Loucy (cell line): ENCODE results near the gene KIF2A.

ENCODE experiments used
- H2AFZ ChIP-seq: fragments of 200-600 bp; sonication (generic); 2 replicates; pipeline ENCODE4 v1.6.0; 2016; ENCODE audit warnings: antibody characterized with exemption, mild to moderate bottlenecking, low read length, moderate library complexity
- H3F3A ChIP-seq: fragments of 200-600 bp; 2 replicates; pipeline ENCODE4 v1.6.0; 2016; ENCODE audit warnings: antibody characterized with exemption, low read depth, mild to moderate bottlenecking
- H3K27me3 ChIP-seq: fragments of 200-600 bp; sonication (generic); 2 replicates; pipeline ENCODE4 v1.6.1; 2014; ENCODE audit warnings: low read length, mild to moderate bottlenecking; ENCODE audit not compliant: insufficient read depth, poor library complexity, severe bottlenecking
- H3K36me3 ChIP-seq: fragments of 200-600 bp; sonication (generic); 2 replicates; pipeline ENCODE4 v1.6.1; 2016; ENCODE audit warnings: low read length; ENCODE audit not compliant: insufficient read depth
- H3K4me1 ChIP-seq: fragments of 200-600 bp; sonication (generic); 2 replicates; pipeline ENCODE4 v1.5.1; 2014; ENCODE audit warnings: low read length, mild to moderate bottlenecking; ENCODE audit not compliant: insufficient read depth, poor library complexity, severe bottlenecking
- H3K4me2 ChIP-seq: fragments of 200-600 bp; sonication (generic); 2 replicates; pipeline ENCODE4 v1.6.0; 2014; ENCODE audit warnings: antibody characterized with exemption, low read length, low read depth, mild to moderate bottlenecking; ENCODE audit not compliant: poor library complexity, severe bottlenecking
- H3K4me3 ChIP-seq: fragments of 200-600 bp; sonication (generic); 2 replicates; pipeline ENCODE4 v1.5.1; 2014; ENCODE audit warnings: low read length, mild to moderate bottlenecking, mixed read lengths; ENCODE audit not compliant: poor library complexity, severe bottlenecking
- H3K79me2 ChIP-seq: fragments of 200-600 bp; sonication (generic); 2 replicates; pipeline ENCODE4 v1.6.1; 2014; ENCODE audit warnings: low read length; ENCODE audit not compliant: insufficient read depth
- H3K9ac ChIP-seq: fragments of 200-600 bp; sonication (generic); 2 replicates; pipeline ENCODE4 v1.6.0; 2014; ENCODE audit warnings: mild to moderate bottlenecking, low read depth, low read length, moderate library complexity; ENCODE audit not compliant: poor library complexity, severe bottlenecking
- H3K9me2 ChIP-seq: fragments of 200-600 bp; sonication (generic); replicated peaks from 2 replicates; pipeline ENCODE4 v1.6.1; 2016; ENCODE audit warnings: low read depth, low read length, mixed read lengths
- H3K9me3 ChIP-seq: fragments of 200-600 bp; sonication (generic); 2 replicates; pipeline ENCODE4 v1.6.1; 2014; ENCODE audit warnings: mild to moderate bottlenecking, antibody characterized with exemption, low read length, low read depth; ENCODE audit not compliant: insufficient read depth
- H4K20me1 ChIP-seq: fragments of 200-600 bp; sonication (generic); 2 replicates; pipeline ENCODE4 v1.6.0; 2014; ENCODE audit warnings: antibody characterized with exemption, low read length, mild to moderate bottlenecking; ENCODE audit not compliant: insufficient read depth, poor library complexity, severe bottlenecking
- EZH2phosphoT487 ChIP-seq: fragments of 200-600 bp; IDR thresholded peaks from 2 replicates; pipeline ENCODE4 v1.6.1; 2018; ENCODE audit warnings: antibody characterized with exemption, mild to moderate bottlenecking, moderate library complexity, borderline replicate concordance
- TF ChIP-seq, protein P1 (sequence below): fragments of 200-600 bp; sonication (generic); conservative IDR thresholded peaks from 2 replicates; pipeline ENCODE4 v1.5.1; 2014; ENCODE audit warnings: mild to moderate bottlenecking, antibody characterized with exemption, low read length

The KIF2A gene

DNA sequence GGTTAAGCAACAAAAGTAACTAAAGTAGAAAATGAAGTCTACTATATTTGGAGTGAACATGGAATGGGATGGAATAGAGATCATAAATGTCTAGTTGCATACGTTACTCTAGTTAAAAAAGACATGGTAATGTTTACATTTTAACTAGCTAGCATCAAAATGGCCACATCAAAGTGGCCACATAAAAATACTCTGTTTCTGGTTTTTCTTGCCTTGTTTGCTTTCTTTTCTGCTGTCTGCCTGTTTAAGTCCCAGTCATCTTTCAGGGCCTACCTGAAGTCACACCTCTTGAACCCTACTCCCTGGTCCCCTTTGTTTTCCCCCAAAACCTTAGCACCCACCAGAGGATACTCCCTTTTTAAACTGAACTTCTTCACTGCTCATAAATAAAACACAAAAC, 6.4 kb upstream of the KIF2A start:
- TF ChIP-seq, protein P1, sequence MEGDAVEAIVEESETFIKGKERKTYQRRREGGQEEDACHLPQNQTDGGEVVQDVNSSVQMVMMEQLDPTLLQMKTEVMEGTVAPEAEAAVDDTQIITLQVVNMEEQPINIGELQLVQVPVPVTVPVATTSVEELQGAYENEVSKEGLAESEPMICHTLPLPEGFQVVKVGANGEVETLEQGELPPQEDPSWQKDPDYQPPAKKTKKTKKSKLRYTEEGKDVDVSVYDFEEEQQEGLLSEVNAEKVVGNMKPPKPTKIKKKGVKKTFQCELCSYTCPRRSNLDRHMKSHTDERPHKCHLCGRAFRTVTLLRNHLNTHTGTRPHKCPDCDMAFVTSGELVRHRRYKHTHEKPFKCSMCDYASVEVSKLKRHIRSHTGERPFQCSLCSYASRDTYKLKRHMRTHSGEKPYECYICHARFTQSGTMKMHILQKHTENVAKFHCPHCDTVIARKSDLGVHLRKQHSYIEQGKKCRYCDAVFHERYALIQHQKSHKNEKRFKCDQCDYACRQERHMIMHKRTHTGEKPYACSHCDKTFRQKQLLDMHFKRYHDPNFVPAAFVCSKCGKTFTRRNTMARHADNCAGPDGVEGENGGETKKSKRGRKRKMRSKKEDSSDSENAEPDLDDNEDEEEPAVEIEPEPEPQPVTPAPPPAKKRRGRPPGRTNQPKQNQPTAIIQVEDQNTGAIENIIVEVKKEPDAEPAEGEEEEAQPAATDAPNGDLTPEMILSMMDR: no peak
- H3K9me3 ChIP-seq: no peaks in the 10 kb centered on the region
- H3K4me1 ChIP-seq: peaks cover 35% of the 10 kb centered on the region
- peak overlapping the region; percentile 66; the same call in 1 of the 2 replicates for H2AFZ ChIP-seq
- no peak overlapping the region for H3K9ac ChIP-seq
- no peaks in the 10 kb centered on the region for H3K36me3 ChIP-seq
- no peaks in the 10 kb centered on the region for H3K27me3 ChIP-seq
- no peaks in the 10 kb centered on the region for H4K20me1 ChIP-seq
- H3K9me2 ChIP-seq: no peaks in the 10 kb centered on the region
- no peak overlapping the region for H3K4me3 ChIP-seq
- H3F3A ChIP-seq: no peaks in the 10 kb centered on the region
- peak overlapping the region; percentile 19 for H3K4me2 ChIP-seq
- no peaks in the 10 kb centered on the region for H3K79me2 ChIP-seq

DNA sequence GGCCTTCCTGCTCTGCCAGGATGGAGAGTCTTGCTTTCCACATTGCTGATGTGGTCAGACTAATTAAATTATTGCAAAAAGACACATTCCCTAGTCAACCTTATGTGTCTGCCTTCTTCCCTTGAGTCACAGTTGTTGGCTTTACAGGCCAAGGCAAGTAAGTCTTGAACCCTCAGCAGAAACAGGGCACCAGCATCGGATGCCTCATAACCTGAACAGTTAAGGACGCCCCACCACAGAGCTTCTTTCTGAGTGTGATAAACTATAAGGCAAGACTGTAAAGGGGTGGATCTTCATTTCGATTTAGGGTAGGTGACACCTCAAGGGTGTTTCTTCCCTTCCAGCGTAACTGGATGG, 670 bp upstream of the KIF2A start:
- H3K4me1 ChIP-seq: peaks cover 29% of the 10 kb centered on the region
- peaks cover 39% of the 10 kb centered on the region for H4K20me1 ChIP-seq
- H3K9me2 ChIP-seq: no peaks in the 10 kb centered on the region
- H3K4me2 ChIP-seq: peak overlapping the region; percentile 81
- peak overlapping the region; percentile 94 for H3K9ac ChIP-seq
- no peaks in the 10 kb centered on the region for H3K9me3 ChIP-seq
- peaks cover 42% of the 10 kb centered on the region for H3K79me2 ChIP-seq
- no peaks in the 10 kb centered on the region for H3K36me3 ChIP-seq
- peak overlapping the region; percentile 85 for H3K4me3 ChIP-seq
- H3F3A ChIP-seq: no peaks in the 10 kb centered on the region
- no peaks in the 10 kb centered on the region for H3K27me3 ChIP-seq
- H2AFZ ChIP-seq: peak overlapping the region; percentile 86
- TF ChIP-seq, protein P1: no peak
- TF ChIP-seq EZH2phosphoT487: no peak

DNA sequence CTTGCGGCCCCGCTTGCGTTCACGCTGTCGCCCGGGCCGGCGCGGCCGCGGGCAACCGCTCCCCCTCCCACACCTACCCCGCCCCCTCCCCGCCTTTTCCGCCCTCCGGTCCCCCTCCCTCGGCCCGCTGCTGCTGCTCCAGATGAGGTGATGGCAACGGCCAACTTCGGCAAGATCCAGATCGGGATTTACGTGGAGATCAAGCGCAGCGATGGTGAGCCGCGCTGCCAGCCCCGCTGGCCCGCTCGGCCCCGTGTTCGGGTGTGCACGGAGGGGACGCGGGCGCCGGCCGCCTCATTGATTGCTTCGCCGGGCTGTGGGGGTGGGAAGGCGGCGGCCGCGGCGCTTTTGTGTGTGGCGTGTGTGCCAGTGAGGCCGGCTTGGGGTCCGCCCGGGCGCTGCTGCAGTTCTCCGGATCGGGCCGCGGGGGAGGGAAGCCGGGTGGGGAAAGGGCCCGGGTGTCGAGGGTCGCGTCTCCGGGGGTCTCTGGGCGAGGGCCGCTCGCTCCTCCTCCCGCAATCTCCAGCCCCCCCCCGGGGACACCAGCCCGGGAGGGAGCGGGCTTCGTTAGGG, 403 bp downstream of the KIF2A start:
- H3K9me3 ChIP-seq: no peaks in the 10 kb centered on the region
- peak overlapping the region; percentile 81 for H2AFZ ChIP-seq
- H3K4me3 ChIP-seq: peak overlapping the region; percentile 85
- H3K9me2 ChIP-seq: no peaks in the 10 kb centered on the region
- no peaks in the 10 kb centered on the region for H3K36me3 ChIP-seq
- H4K20me1 ChIP-seq: peaks cover 49% of the 10 kb centered on the region
- TF ChIP-seq, protein P1: no peak
- peaks cover 53% of the 10 kb centered on the region for H3K79me2 ChIP-seq
- H3F3A ChIP-seq: no peaks in the 10 kb centered on the region
- no peaks in the 10 kb centered on the region for H3K27me3 ChIP-seq
- peaks cover 40% of the 10 kb centered on the region for H3K4me1 ChIP-seq
- H3K9ac ChIP-seq: peak overlapping the region; percentile 94
- H3K4me2 ChIP-seq: peak overlapping the region; percentile 74
